A549 (cell line): ENCODE data around the gene CADM2.

ENCODE experiments used
- BHLHE40 ChIP-seq: IDR thresholded peaks from 2 replicates; pipeline ENCODE4 v1.6.1; 2012; ENCODE audit warnings: low read depth, low read length, inconsistent platforms
- CBX8 ChIP-seq: fragments of 200-600 bp; sonication (generic); IDR thresholded peaks from 2 replicates; pipeline ENCODE4 v1.6.1; 2016
- CTCF ChIP-seq: fragments of >200 bp; sonication (Bioruptor Twin); formaldehyde crosslinking; IDR thresholded peaks from 3 replicates; pipeline ENCODE4 v1.5.1; 2016
- EP300 ChIP-seq, 2 experiments: fragments of >200 bp; sonication (Bioruptor Twin); formaldehyde crosslinking; IDR thresholded peaks; 2 replicates in 1 of 2; 3 replicates in 1 of 2; pipeline ENCODE4 v1.6.1; 2016 to 2017
- HES2 ChIP-seq: fragments of >200 bp; sonication (Bioruptor Twin); formaldehyde crosslinking; IDR thresholded peaks from 2 replicates; pipeline ENCODE4 v1.6.1; 2016
- PHF8 ChIP-seq: fragments of 200-600 bp; sonication (generic); IDR thresholded peaks from 2 replicates; pipeline ENCODE4 v1.6.1; 2016; ENCODE audit warnings: low read depth, mild to moderate bottlenecking, antibody characterized with exemption, moderate library complexity, borderline replicate concordance
- POLR2A ChIP-seq: IDR thresholded peaks from 2 replicates; pipeline ENCODE4 v1.6.1; 2012; ENCODE audit warnings: mild to moderate bottlenecking, low read length
- POLR2AphosphoS2 ChIP-seq: conservative IDR thresholded peaks from 2 replicates; pipeline ENCODE4 v1.6.1; 2012; ENCODE audit warnings: low read length, improper control_type of control experiment, inconsistent platforms
- RAD21 ChIP-seq, 2 experiments: fragments of >200 bp in 1 of 2; sonication (Bioruptor Twin) in 1 of 2; formaldehyde crosslinking in 1 of 2; IDR thresholded peaks in 1 of 2; conservative IDR thresholded peaks in 1 of 2; 2 replicates in 1 of 2; 3 replicates in 1 of 2; pipeline ENCODE4 v1.6.1; 2012 to 2018; ENCODE audit warnings: inconsistent platforms in 1 of 2
- REST ChIP-seq: fragments of 200-600 bp; sonication (generic); IDR thresholded peaks from 2 replicates; pipeline ENCODE4 v1.6.1; 2016; ENCODE audit warnings: antibody characterized with exemption, mild to moderate bottlenecking, moderate library complexity
- TFCP2L1 ChIP-seq: fragments of 250-450 bp; sonication (Bioruptor Pico); IDR thresholded peaks from 2 replicates; pipeline ENCODE4 v1.5.0; 2021; ENCODE audit warnings: mild to moderate bottlenecking
- TF ChIP-seq, protein P1 (sequence below): fragments of 450-650 bp; IDR thresholded peaks from 2 replicates; pipeline ENCODE4 v1.6.1; 2014; ENCODE audit warnings: antibody characterized with exemption

DNA sequence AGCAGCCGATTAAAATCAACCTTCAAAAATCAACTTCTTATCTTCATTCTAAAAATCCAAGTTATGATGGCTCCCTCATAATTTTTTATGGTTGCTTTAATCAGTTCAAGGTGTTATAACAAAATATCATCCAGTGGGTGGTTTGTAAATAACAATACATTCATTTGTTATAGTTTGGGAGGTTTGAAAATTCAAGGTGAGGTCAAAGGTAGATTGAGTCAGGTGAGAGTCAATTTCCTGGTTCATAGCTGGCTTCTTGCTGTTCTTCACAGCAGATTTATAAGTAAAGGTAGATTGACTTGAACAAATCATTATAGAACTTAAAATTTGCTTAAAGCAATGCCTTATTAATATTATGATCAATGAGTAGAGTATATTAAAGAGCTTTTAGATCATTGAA, 192.8 kb downstream of the CADM2 start:
- TF ChIP-seq CTCF (no peak), REST (no peak), CBX8 (no peak), TFCP2L1 (no peak), EP300 (IDR thresholded peaks at IDR 0.05) (no peak), POLR2AphosphoS2 (no peak), BHLHE40 (no peak), RAD21 (conservative IDR thresholded peaks at IDR 0.05 in 1 of 2, IDR thresholded peaks at IDR 0.05 in 1 of 2) (no peak), POLR2A (no peak), PHF8 (no peak), HES2 (no peak)
- TF ChIP-seq, protein P1, sequence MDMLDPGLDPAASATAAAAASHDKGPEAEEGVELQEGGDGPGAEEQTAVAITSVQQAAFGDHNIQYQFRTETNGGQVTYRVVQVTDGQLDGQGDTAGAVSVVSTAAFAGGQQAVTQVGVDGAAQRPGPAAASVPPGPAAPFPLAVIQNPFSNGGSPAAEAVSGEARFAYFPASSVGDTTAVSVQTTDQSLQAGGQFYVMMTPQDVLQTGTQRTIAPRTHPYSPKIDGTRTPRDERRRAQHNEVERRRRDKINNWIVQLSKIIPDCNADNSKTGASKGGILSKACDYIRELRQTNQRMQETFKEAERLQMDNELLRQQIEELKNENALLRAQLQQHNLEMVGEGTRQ = no peak
